ENCODE data around the gene SLC1A6. TPM values are rescaled to one million over a fixed set of nuclear protein-coding genes. Genes with fewer than 3 reads are reported as not detected.
"Not testable (repeated sequence)": the region's sequence is repeated elsewhere in the genome, so short reads cannot be mapped to it uniquely, and the experiment has no call there.

Gene SLC1A6
- polyA plus RNA-seq (2013, experiment 1 of 2; ENCODE audit: insufficient read length): not detected
- not detected for polyA plus RNA-seq (2013, experiment 2 of 2; ENCODE audit: insufficient read length)

- DNase-seq: no peak
Measured at GRCh38 chr19:14979476-14980255, at the start of gene SLC1A6. Gene SLC1A6, minus strand, starts transcription at chr19:14979864. Its CDS starts 6,954 bp downstream, at chr19:14972910.

- no peak for DNase-seq
Measured at GRCh38 chr19:15028490-15028889, 48.8 kb upstream of the SLC1A6 start.

- DNase-seq: no peak
Measured at GRCh38 chr19:15025217-15025616, 45.6 kb upstream of the SLC1A6 start.

- no peak for DNase-seq
Measured at GRCh38 chr19:15022752-15023151, 43.1 kb upstream of the SLC1A6 start.

GRCh38 chr19:15021286-15022007 lies 41.8 kb upstream of the SLC1A6 start:
- DNase-seq: no peak

- DNase-seq: not testable (repeated sequence)
Measured at GRCh38 chr19:15018836-15019235, 39.2 kb upstream of the SLC1A6 start.

GRCh38 chr19:15015946-15016542 lies 36.4 kb upstream of the SLC1A6 start:
- no peak for DNase-seq

- no peak for DNase-seq
Measured at GRCh38 chr19:15014579-15014978, 34.9 kb upstream of the SLC1A6 start.

- DNase-seq: no peak
Measured at GRCh38 chr19:15010501-15011300, 31.0 kb upstream of the SLC1A6 start.

- DNase-seq: no peak
Measured at GRCh38 chr19:15008308-15008707, 28.6 kb upstream of the SLC1A6 start.

- no peak for DNase-seq
Measured at GRCh38 chr19:14997981-14998380, 18.3 kb upstream of the SLC1A6 start.

- no peak for DNase-seq
Measured at GRCh38 chr19:14992780-14993179, 13.1 kb upstream of the SLC1A6 start.

- DNase-seq: no peak
Measured at GRCh38 chr19:14985133-14985532, 5.5 kb upstream of the SLC1A6 start.

GRCh38 chr19:14978161-14978776 lies 1.4 kb downstream of the SLC1A6 start:
- no peak for DNase-seq

- no peak for DNase-seq
Measured at GRCh38 chr19:14977128-14977527, 2.5 kb downstream of the SLC1A6 start.

- DNase-seq: no peak
Measured at GRCh38 chr19:14974488-14974887, 5.2 kb downstream of the SLC1A6 start.

GRCh38 chr19:14972676-14973075 lies 7.0 kb downstream of the SLC1A6 start:
- DNase-seq: no peak

GRCh38 chr19:14971474-14971873 lies 8.2 kb downstream of the SLC1A6 start:
- DNase-seq: no peak

- no peak for DNase-seq
Measured at GRCh38 chr19:14968247-14968646, 11.4 kb downstream of the SLC1A6 start.

- DNase-seq: no peak
Measured at GRCh38 chr19:14961956-14962685, 17.5 kb downstream of the SLC1A6 start.

GRCh38 chr19:14959263-14959662 lies 20.4 kb downstream of the SLC1A6 start:
- no peak for DNase-seq
